GM18951 (cell line): Measurements from ENCODE around the gene CCDC185.

Source experiments
- POLR2A ChIP-seq: IDR thresholded peaks from 4 replicates; pipeline ENCODE4 v1.6.1; 2011; ENCODE audit warnings: mild to moderate bottlenecking; ENCODE audit not compliant: insufficient read length, insufficient read depth; ENCODE audit errors: extremely low read depth
- in situ Hi-C: fragments of 300-500 bp; cut with MboI; formaldehyde crosslinking; loops from one replicate; pipeline ENCODE4 v1.12.0; 2022; ENCODE audit warnings: low sequenced_read_pairs, mixed read lengths, inconsistent platforms; ENCODE audit not compliant: unreplicated experiment

CCDC185 gene

GRCh38 chr1:223425550-223425949 lies 32.3 kb downstream of the CCDC185 start:
- no peak for TF ChIP-seq POLR2A
- in situ Hi-C loops: no loop called here

- in situ Hi-C loops: no loop called here
- TF ChIP-seq POLR2A: no peak
These were observed 33.7 kb downstream of the CCDC185 start for GRCh38 chr1:223426936-223427335.

- in situ Hi-C loops: no loop called here
- no peak for TF ChIP-seq POLR2A
These were observed 36.1 kb downstream of the CCDC185 start for GRCh38 chr1:223429313-223429731.

- in situ Hi-C loops: no loop called here
- TF ChIP-seq POLR2A: no peak
These were observed 36.6 kb downstream of the CCDC185 start for GRCh38 chr1:223429821-223430220.

- no peak for TF ChIP-seq POLR2A
- in situ Hi-C loops: no loop called here
These were observed 37.0 kb downstream of the CCDC185 start for GRCh38 chr1:223430236-223430635.

- in situ Hi-C loops: no loop called here
- TF ChIP-seq POLR2A: no peak
These were observed 43.9 kb downstream of the CCDC185 start for GRCh38 chr1:223437151-223437550.

- in situ Hi-C loops: no loop called here
- no peak for TF ChIP-seq POLR2A
These were observed 50.2 kb downstream of the CCDC185 start for GRCh38 chr1:223443397-223443796.

GRCh38 chr1:223444411-223444810 lies 51.2 kb downstream of the CCDC185 start:
- in situ Hi-C loops: no loop called here
- TF ChIP-seq POLR2A: no peak
